Upper lobe of left lung (tissue), 4 donors: Measurements from ENCODE around the gene SELPLG.

Experiments used
- POLR2A ChIP-seq, 4 donors: fragments of 450-650 bp; IDR thresholded peaks; one replicate each; pipeline ENCODE4 v1.5.1; 2016 to 2017; ENCODE audit warnings: antibody characterized with exemption in 4 of 4, mild to moderate bottlenecking in 2 of 4
- POLR2AphosphoS5 ChIP-seq, 2 donors: sonication (generic); formaldehyde crosslinking; IDR thresholded peaks; one replicate each; pipeline ENCODE4 v1.5.1; 2017; ENCODE audit warnings: antibody characterized with exemption in 2 of 2
- TF ChIP-seq, protein P1 (sequence below), 6 experiments: fragments of 450-650 bp in 4 of 6; fragments of 200-600 bp in 2 of 6; sonication (generic) in 2 of 6; IDR thresholded peaks; one replicate each; pipeline ENCODE4 v1.5.1; 2016 to 2019; ENCODE audit warnings: antibody characterized with exemption in 6 of 6

- TF ChIP-seq, protein P1, sequence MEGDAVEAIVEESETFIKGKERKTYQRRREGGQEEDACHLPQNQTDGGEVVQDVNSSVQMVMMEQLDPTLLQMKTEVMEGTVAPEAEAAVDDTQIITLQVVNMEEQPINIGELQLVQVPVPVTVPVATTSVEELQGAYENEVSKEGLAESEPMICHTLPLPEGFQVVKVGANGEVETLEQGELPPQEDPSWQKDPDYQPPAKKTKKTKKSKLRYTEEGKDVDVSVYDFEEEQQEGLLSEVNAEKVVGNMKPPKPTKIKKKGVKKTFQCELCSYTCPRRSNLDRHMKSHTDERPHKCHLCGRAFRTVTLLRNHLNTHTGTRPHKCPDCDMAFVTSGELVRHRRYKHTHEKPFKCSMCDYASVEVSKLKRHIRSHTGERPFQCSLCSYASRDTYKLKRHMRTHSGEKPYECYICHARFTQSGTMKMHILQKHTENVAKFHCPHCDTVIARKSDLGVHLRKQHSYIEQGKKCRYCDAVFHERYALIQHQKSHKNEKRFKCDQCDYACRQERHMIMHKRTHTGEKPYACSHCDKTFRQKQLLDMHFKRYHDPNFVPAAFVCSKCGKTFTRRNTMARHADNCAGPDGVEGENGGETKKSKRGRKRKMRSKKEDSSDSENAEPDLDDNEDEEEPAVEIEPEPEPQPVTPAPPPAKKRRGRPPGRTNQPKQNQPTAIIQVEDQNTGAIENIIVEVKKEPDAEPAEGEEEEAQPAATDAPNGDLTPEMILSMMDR (IDR thresholded peaks at IDR 0.05), result no peak
- TF ChIP-seq POLR2AphosphoS5 (IDR thresholded peaks at IDR 0.05) (no peak), POLR2A (IDR thresholded peaks at IDR 0.05) (no peak)
Measured at GRCh38 chr12:108572166-108572790, 61.4 kb downstream of the SELPLG start.
